ENCODE data around the gene SLCO3A1.

SLCO3A1 gene

GRCh38 chr15:91885054-91885453, 31.5 kb downstream of the SLCO3A1 start:
- no peak for DNase-seq

GRCh38 chr15:91885714-91886270, 32.3 kb downstream of the SLCO3A1 start:
- DNase-seq: no peak

- DNase-seq: no peak
These were observed 33.4 kb downstream of the SLCO3A1 start for GRCh38 chr15:91886878-91887277.

- no peak for DNase-seq
These were observed 33.8 kb downstream of the SLCO3A1 start for GRCh38 chr15:91887321-91887720.

GRCh38 chr15:91887921-91888373, 34.4 kb downstream of the SLCO3A1 start:
- DNase-seq: no peak

DNA sequence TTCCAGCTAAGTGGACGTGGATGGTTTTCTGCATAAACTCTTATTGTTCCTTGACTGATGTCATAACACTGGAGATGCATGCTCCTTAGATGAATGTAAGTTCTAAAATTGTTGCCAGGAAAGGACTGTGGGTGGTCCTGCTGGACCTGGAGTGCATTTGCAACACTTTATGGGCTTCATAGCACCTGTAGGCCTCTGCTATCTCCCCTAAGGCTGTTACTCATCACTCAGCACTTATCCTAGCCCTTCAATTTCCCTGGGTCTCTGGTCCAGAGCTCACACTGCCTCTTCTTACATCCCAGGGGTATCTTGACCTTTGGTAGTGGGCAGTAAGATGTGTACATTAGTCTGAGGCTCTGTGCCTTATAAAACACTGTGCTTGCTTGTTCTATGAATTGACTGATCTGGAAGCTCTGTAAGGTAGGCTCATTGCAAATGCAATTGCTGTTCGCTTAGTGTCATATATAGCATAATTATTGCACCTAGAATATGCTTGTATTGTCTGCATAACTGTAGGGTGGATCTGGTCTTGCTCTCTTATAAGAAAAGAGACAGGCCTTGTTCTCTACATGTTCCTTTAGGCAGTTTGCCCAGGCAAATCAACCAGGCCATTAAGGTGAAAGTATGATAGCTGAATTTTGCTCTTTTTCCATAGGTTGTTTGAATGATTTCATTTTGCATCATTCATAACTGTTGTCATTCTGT, 35.8 kb downstream of the SLCO3A1 start:
- no peak for DNase-seq

DNA sequence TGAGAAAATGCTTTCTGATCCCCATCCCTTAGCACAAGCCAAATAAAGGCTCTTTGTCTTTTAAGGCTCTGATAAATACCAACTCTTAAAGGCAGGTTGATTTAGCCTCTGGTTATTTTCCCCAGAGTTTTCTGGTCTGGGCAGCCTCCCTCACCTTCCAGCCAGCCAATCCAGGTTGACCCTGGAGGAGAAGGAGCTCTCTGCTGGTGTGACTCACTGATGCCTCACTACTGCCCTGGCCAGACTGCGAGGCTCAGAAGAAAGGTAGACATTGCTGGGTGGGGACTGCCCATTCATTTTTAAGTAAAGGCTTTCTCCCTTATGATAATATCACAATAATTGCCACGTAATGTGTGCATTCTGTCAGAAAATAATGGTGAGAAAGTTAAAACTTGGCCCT, 37.1 kb downstream of the SLCO3A1 start:
- DNase-seq: no peak

GRCh38 chr15:91891101-91891500, 37.6 kb downstream of the SLCO3A1 start:
- DNase-seq: no peak

- no peak for DNase-seq
These were observed 38.4 kb downstream of the SLCO3A1 start for GRCh38 chr15:91891788-91892345.

DNA sequence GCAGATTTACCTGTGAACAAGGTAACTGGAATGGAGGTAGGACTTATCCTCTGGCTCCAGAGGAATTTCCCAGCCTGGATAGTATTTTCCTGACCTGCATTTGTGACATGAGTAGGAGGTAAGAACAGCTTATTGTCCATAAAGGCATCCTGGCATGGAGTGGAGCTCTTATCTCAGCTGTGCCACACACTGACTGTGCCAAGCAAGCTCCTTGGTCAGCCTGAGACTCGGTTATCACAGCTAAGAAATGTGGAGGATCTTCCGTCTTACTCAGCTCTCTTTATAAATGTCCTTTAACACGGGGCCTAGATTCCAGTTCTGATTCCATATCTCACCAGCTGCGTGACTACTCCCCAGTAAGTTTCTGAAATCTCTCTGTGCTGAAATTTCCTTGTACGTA, 38.9 kb downstream of the SLCO3A1 start:
- no peak for DNase-seq

DNA sequence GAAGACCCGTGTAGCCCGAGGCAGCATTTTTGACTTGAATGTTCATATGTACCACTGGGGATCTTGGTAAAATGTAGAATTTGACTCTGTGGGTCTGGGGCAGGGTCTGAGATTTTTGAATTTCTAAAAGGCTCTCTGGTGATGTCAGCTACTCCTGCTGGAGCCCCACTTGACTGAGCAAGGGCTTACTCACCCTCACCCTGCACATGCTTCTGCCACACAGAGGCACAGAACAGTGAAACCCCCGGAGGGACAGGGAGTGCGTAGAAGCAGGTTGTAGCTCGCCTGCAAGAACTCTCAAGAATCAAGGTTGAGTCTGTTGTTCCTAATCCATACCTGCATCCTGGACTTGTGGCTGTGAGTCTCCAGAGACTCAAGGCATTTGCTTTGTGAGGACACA, 41.1 kb downstream of the SLCO3A1 start:
- no peak for DNase-seq

- DNase-seq: no peak
These were observed 41.5 kb downstream of the SLCO3A1 start for GRCh38 chr15:91895051-91895450.

DNA sequence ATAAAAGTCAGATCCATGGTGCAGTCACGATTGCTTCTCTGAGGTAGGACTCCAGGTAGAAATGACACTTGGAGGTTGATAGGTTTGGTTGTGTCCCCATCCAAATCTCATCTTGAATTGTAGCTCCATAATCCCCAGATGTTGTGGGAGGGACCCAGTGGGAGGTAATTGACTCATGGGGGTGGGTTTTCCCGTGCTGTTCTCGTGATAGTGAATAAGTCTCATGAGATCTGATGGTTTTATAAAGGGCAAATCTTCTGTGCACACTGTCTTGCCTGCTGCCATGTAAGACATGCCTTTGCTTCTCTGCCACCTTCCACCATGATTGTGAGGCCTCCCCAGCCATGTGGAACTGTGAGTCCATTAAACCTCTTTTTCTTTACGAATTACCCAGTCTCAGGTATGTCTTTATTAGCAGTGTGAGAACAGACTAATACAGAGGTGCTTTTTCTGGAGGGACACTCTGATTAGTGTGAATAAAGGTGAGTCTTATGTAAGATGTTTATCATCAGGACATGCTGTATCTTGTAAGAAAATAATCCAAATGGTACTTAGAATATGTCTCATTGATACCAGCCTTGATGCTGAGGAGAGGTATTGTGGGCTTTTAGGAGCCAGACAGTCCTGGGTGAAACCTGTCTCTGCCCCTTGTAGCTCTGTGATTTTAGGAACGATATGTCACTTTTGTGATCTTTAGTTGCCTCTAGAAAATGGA, 43.0 kb downstream of the SLCO3A1 start:
- no peak for DNase-seq

- DNase-seq: no peak
These were observed 44.3 kb downstream of the SLCO3A1 start for GRCh38 chr15:91897585-91898372.

DNA sequence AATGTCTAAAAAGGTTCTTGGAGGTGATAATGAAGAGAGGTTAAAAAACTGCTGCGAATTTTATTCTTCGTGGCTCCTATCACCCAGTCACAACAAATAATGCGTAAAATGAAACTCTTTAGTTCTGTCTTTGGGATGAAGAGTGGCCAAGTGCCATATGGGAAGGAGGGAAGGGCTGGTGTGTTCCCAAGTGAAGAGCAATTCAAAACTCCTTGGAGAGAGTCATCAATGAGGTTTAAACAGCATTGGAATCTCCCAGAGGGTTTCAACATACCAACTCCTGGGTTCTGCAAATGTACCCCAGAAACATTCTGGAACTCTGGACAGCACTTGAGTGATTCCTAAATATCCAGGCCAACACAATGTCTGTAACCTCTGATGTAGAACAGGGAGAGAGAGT, 45.3 kb downstream of the SLCO3A1 start:
- no peak for DNase-seq

GRCh38 chr15:91904942-91905341, 51.4 kb downstream of the SLCO3A1 start:
- no peak for DNase-seq

DNA sequence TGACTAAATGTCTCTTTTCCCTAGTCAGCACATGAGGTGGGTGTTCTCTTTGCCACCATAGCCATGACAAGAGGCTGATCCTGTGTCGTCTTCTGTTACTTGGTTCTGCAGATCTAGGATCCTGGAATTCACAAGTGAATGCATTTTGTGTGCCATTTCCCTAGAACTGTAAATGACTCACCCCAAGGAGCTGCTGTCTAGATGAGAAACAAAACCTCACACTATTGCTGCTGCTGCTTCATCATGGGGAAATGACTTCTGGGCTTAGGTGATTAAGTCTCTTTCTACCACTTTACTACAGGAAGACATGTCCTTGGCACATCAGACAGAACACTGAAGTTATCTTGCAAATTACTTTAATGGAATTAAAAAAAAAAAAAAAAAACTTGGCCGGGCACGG, 54.9 kb downstream of the SLCO3A1 start:
- no peak for DNase-seq

DNA sequence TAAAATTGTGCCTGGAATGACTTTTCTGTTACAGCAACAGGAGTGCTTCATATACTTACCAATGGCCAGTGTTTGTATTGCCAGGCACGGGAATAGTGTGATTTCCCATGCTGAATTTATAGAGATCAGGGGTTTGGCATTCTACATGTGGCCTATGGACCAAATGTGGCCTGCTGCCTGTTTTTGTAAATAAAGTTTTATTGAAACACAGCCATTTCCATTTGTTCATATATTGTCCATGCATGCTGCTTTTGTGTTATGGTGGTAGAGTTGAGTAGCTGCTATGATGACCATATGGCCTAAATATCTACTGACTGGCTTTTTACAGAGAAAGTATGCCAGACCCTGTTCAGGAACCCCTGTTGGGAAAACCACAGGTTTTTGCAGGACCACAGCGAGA, 55.6 kb downstream of the SLCO3A1 start:
- no peak for DNase-seq

DNA sequence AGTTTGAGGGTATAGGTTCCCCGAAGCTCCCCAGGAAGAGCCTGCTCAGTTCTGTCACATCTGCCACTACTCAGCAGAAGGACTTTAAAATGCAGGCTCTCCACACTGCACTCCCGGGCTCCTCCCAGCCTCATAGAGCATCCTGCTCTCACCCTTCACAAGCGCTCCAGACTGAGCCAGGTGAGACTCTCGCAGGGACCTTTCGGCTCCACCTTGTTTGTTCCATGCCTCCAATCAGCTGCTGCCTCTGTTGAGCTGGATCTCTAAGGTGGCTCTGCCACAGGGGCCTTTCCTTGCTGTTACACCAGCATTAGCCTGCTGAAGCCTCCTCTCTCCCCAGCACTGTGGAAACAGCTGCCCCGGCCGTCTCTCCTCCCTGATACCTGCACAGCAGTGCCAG, 56.1 kb downstream of the SLCO3A1 start:
- DNase-seq: no peak

- DNase-seq: no peak
These were observed 58.3 kb downstream of the SLCO3A1 start for GRCh38 chr15:91911844-91912243.

GRCh38 chr15:91912336-91912735, 58.8 kb downstream of the SLCO3A1 start:
- DNase-seq: no peak

DNA sequence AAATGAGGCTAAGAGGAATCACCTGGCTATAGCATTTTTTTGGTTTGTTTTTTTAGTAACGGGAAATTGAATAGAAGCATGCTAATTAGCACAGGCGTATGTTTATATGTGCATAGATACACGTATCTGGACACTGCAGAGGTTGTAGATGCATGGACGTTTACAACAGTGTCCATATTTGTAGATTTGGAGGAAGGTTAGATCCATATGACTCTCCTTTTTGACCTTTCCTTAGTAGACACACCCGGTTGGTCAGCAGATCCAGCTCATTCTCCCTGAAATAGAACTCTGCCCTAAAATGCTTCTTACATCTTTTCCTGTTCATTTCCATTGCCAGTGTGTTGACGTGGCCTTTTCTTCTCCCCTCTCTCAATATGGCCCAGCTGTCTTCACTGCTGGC, 60.1 kb downstream of the SLCO3A1 start:
- DNase-seq: no peak

GRCh38 chr15:91915576-91915975, 62.1 kb downstream of the SLCO3A1 start:
- no peak for DNase-seq

Measured in GF-D8 (cell line).